HepG2 (cell line): ENCODE data around the gene DNAH9. TPM values are rescaled to one million over a fixed set of nuclear protein-coding genes. Genes with fewer than 3 reads are reported as not detected.

Experiments used
- ATAC-seq: fragments of 200-7000 bp; cut with Tn5 transposase; 3 replicates; pipeline ENCODE4 v1.9.1; 2020; ENCODE audit warnings: mild to moderate bottlenecking, moderate library complexity
- BruUV-seq: library from RNA; stranded (reverse); fragments of 400-500 nt; replicated peaks from 2 replicates; lab custom pipeline; 2021; lab: Mats Ljungman, UMichigan
- CTCF ChIA-PET: fragments of 300-600 bp; formaldehyde crosslinking; extraction: SDS; loops from one replicate; lab custom pipeline; 2021; ENCODE audit warnings: low total read pairs, inconsistent platforms, low intra/inter-chr PET ratio; lab: Yijun Ruan, JAX
- POLR2A ChIA-PET: fragments of 350-600 bp; sonication (Branson Sonifier 250); formaldehyde crosslinking; loops from one replicate; lab custom pipeline; 2020; ENCODE audit warnings: antibody characterized with exemption, inconsistent platforms; lab: Yijun Ruan, JAX
- DNase-seq: peaks from one replicate; pipeline ENCODE4 v3.0.0-alpha.2; 2015; ENCODE audit warnings: low spot score
- FAIRE-seq: peaks from 3 replicates; lab custom pipeline; 2011; peaks lifted over from hg19 to GRCh38; lab: Jason Lieb, UNC
- H2AFZ ChIP-seq: one replicate; pipeline ENCODE4 v1.6.1; 2011; ENCODE audit warnings: low read length, inconsistent platforms
- H3K27ac ChIP-seq: fragments of 300-600 bp; 3 replicates; pipeline ENCODE4 v1.8.0; 2011; ENCODE audit warnings: mixed run types, mild to moderate bottlenecking, mixed read lengths, low read length, inconsistent platforms; ENCODE audit not compliant: insufficient read depth; ENCODE audit errors: extremely low read length
- H3K27me3 ChIP-seq, 2 experiments: fragments of 200-600 bp in 1 of 2; 2 replicates in 1 of 2; 3 replicates in 1 of 2; pipeline versions ENCODE4 v1.6.0 to v1.8.0; 2011; ENCODE audit warnings: low read length in 2 of 2, mild to moderate bottlenecking in 2 of 2, moderate library complexity in 2 of 2, inconsistent platforms in 1 of 2; ENCODE audit not compliant: insufficient read depth in 2 of 2, control insufficient read depth in 1 of 2
- H3K36me3 ChIP-seq, 2 experiments: fragments of 200-600 bp in 1 of 2; replicated peaks in 1 of 2; 2 replicates in 1 of 2; 3 replicates in 1 of 2; pipeline versions ENCODE4 v1.5.1 to v1.8.0; 2011; ENCODE audit warnings: low read length in 2 of 2, inconsistent platforms in 1 of 2; ENCODE audit not compliant: insufficient read depth in 2 of 2, control insufficient read depth in 1 of 2
- H3K4me1 ChIP-seq: 2 replicates; pipeline ENCODE4 v1.5.1; 2012; ENCODE audit warnings: low read length, inconsistent platforms; ENCODE audit not compliant: insufficient read depth
- H3K4me2 ChIP-seq: 2 replicates; pipeline ENCODE4 v1.6.0; 2011; ENCODE audit warnings: low read depth, low read length, inconsistent platforms
- H3K4me3 ChIP-seq, 3 experiments: fragments of 200-600 bp in 1 of 3; sonication (generic), shearing (Covaris generic) in 1 of 3; replicated peaks in 1 of 3; 2 replicates each; pipeline ENCODE4 v1.5.1; 2011 to 2016; ENCODE audit warnings: low read length in 3 of 3, inconsistent platforms in 2 of 3, low read depth in 2 of 3, mild to moderate bottlenecking in 2 of 3, control low read depth in 1 of 3, mixed read lengths in 1 of 3; ENCODE audit not compliant: insufficient read depth in 1 of 3
- H3K79me2 ChIP-seq: one replicate; pipeline ENCODE4 v1.6.1; 2011; ENCODE audit warnings: low read length, inconsistent platforms; ENCODE audit not compliant: insufficient read depth
- H3K9ac ChIP-seq: 2 replicates; pipeline ENCODE4 v1.6.0; 2011; ENCODE audit warnings: mild to moderate bottlenecking, low read depth, low read length, inconsistent platforms; ENCODE audit not compliant: insufficient read depth
- H3K9me3 ChIP-seq: 2 replicates; pipeline ENCODE4 v1.5.1; 2012; ENCODE audit warnings: mild to moderate bottlenecking, low read length
- H4K20me1 ChIP-seq: 2 replicates; pipeline ENCODE4 v1.6.0; 2011; ENCODE audit warnings: inconsistent platforms, mild to moderate bottlenecking, low read length, moderate library complexity; ENCODE audit not compliant: insufficient read depth
- ARID4A ChIP-seq: sonication (generic); formaldehyde crosslinking; IDR thresholded peaks from 2 replicates; pipeline ENCODE4 v1.5.0; 2020; ENCODE audit warnings: mild to moderate bottlenecking, missing genetic modification reagents, borderline replicate concordance
- CBFB ChIP-seq: sonication (generic); formaldehyde crosslinking; IDR thresholded peaks from 2 replicates; pipeline ENCODE4 v1.4.0; 2020; ENCODE audit warnings: missing genetic modification reagents
- CHCHD3 ChIP-seq: sonication (generic); formaldehyde crosslinking; IDR thresholded peaks from 2 replicates; pipeline ENCODE4 v1.8.0; 2022; ENCODE audit warnings: mild to moderate bottlenecking, missing genetic modification reagents, moderate library complexity
- IRF2 ChIP-seq: IDR thresholded peaks from 2 replicates; pipeline ENCODE4 v1.6.1; 2018; ENCODE audit warnings: missing genetic modification reagents, missing compliant biosample characterization
- KMT2B ChIP-seq: IDR thresholded peaks from 2 replicates; pipeline ENCODE4 v1.6.1; 2016; ENCODE audit warnings: missing genetic modification reagents, missing compliant biosample characterization
- MLLT10 ChIP-seq: sonication (generic); formaldehyde crosslinking; IDR thresholded peaks from 2 replicates; pipeline ENCODE4 v1.4.0; 2020; ENCODE audit warnings: missing genetic modification reagents
- SMYD3 ChIP-seq: sonication (generic); formaldehyde crosslinking; IDR thresholded peaks from 2 replicates; pipeline ENCODE4 v1.8.1; 2023; ENCODE audit warnings: mild to moderate bottlenecking, missing genetic modification reagents
- YEATS2 ChIP-seq: sonication (generic); formaldehyde crosslinking; IDR thresholded peaks from 2 replicates; pipeline ENCODE4 v1.4.0; 2020; ENCODE audit warnings: missing genetic modification reagents, borderline replicate concordance
- ZBTB4 ChIP-seq: sonication (generic); formaldehyde crosslinking; IDR thresholded peaks from 2 replicates; pipeline ENCODE4 v1.4.0; 2020; ENCODE audit warnings: missing genetic modification reagents, mild to moderate bottlenecking, borderline replicate concordance
- ZBTB7A ChIP-seq: sonication (generic); formaldehyde crosslinking; IDR thresholded peaks from 2 replicates; pipeline ENCODE4 v1.8.0; 2022; ENCODE audit warnings: mild to moderate bottlenecking, missing genetic modification reagents
- ZFP36L2 ChIP-seq: sonication (generic); formaldehyde crosslinking; IDR thresholded peaks from 2 replicates; pipeline ENCODE4 v1.4.0; 2020; ENCODE audit warnings: missing genetic modification reagents
- ZNF563 ChIP-seq: sonication (generic); formaldehyde crosslinking; IDR thresholded peaks from 2 replicates; pipeline ENCODE4 v1.8.0; 2022; ENCODE audit warnings: mild to moderate bottlenecking, moderate library complexity, missing genetic modification reagents
- ZNF704 ChIP-seq: sonication (generic); formaldehyde crosslinking; IDR thresholded peaks from 2 replicates; pipeline ENCODE4 v1.8.1; 2023; ENCODE audit warnings: mild to moderate bottlenecking, inconsistent platforms, moderate library complexity, missing genetic modification reagents, borderline replicate concordance
- ZNF746 ChIP-seq: sonication (generic); formaldehyde crosslinking; IDR thresholded peaks from 2 replicates; pipeline ENCODE4 v1.8.0; 2022; ENCODE audit warnings: mild to moderate bottlenecking, missing genetic modification reagents
- WGBS: methylation state at CpG from one replicate; pipeline ENCODE4 v1.1.6; 2017; ENCODE audit warnings: low lambda C conversion rate; 5-methylcytosine and 5-hydroxymethylcytosine counted together
- in situ Hi-C: cut with HindIII; loops from 2 replicates; pipeline ENCODE4 v1.10.0; 2017; ENCODE audit warnings: low pct_unique_long_range_greater_than_20kb; ENCODE audit not compliant: extremely low pct_ligation_motif_present
- intact Hi-C: fragments of 100-400 bp; cut with micrococcal nuclease; formaldehyde crosslinking; loops from one replicate; pipeline ENCODE4 v1.10.0; 2022; ENCODE audit not compliant: unreplicated experiment
- polyA plus RNA-seq, 8 experiments: library from polyadenylated mRNA; depleted of rRNA in 3 of 8; stranded (reverse) in 7 of 8; unstranded in 1 of 8; fragments of >200 nt; fragmentation: Illumina TruSeq in 4 of 8; extraction: Trizol in 4 of 8; gene quantifications; 2 replicates each; pipeline versions ENCODE4 v1.2.1 to v1.2.3, GENCODE V29; 2011 to 2016; ENCODE audit warnings: low read depth in 4 of 8, missing spikeins in 1 of 8, mixed read lengths in 1 of 8; ENCODE audit not compliant: insufficient read depth in 1 of 8
- total RNA-seq, 5 experiments: library from RNA; depleted of rRNA; stranded (reverse); fragments of >200 nt; fragmentation: Illumina TruSeq; extraction: Trizol; gene quantifications; 2 replicates each; pipeline ENCODE4 v1.2.3, GENCODE V29; 2016; ENCODE audit warnings: low read depth in 1 of 5
- TF ChIP-seq, protein P1 (sequence below): sonication (generic); formaldehyde crosslinking; IDR thresholded peaks from 2 replicates; pipeline ENCODE4 v1.4.0; 2020; ENCODE audit warnings: mild to moderate bottlenecking, missing genetic modification reagents

The DNAH9 gene
- total and polyA plus RNA-seq, 2 of the 13 experiments (the other 11 are each of a cell fraction or from before 2014, with no cell fraction given): not detected

DNA sequence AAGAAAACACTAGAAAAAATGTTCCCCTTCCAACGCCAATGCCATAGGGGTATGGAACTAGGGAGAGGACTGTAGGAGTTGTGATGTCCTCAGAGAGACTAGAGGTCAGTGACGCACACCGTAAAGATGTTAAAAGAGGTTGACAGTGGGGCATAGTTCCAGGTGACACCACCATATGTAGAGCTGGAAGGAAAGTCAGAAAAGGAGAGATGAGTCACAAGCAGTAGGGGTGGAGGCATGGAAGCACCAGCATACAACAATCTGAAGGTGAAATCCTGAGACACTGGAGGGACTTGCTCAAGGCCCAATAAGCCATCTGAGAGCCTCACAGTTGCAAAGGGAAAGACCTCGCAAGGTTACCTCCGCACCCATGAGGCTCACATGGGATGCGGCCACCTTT is 323.0 kb downstream of the DNAH9 start:
- no peaks in the 10 kb centered on the region for H3K9me3 ChIP-seq
- H3K4me1 ChIP-seq: no peaks in the 10 kb centered on the region
- H3K27me3 ChIP-seq: no peaks in the 10 kb centered on the region; a peak in 1 of 5 replicates
- DNase-seq (no peak), FAIRE-seq (no peak), ATAC-seq (no peak)
- no peak overlapping the region for H3K27ac ChIP-seq
- no peaks in the 10 kb centered on the region for H3K79me2 ChIP-seq
- CTCF ChIA-PET: no interaction called here
- intact Hi-C loops (no loop called here), in situ Hi-C loops (no loop called here)
- H3K36me3 ChIP-seq: no peaks in the 10 kb centered on the region
- H4K20me1 ChIP-seq: no peaks in the 10 kb centered on the region
- 73% methylated on average over 6 of the region's 6 CpGs for WGBS
- H3K9ac ChIP-seq: no peak overlapping the region
- H2AFZ ChIP-seq: no peak overlapping the region
- H3K4me2 ChIP-seq: no peak overlapping the region
- H3K4me3 ChIP-seq: no peak overlapping the region
- POLR2A ChIA-PET: no interaction called here
- BruUV-seq: no TSS peak
- TF ChIP-seq ZBTB7A (CRISPR knock-in tag) (no peak), YEATS2 (no peak), ZNF746 (CRISPR knock-in tag) (no peak), SMYD3 (CRISPR knock-in tag) (no peak), CBFB (no peak), ZNF704 (no peak), KMT2B (no peak), ZFP36L2 (CRISPR knock-in tag) (no peak), ZNF563 (CRISPR knock-in tag) (no peak), ARID4A (no peak), CHCHD3 (CRISPR knock-in tag) (no peak), MLLT10 (CRISPR knock-in tag) (no peak), IRF2 (CRISPR knock-in tag) (no peak), ZBTB4 (CRISPR knock-in tag) (no peak)
- TF ChIP-seq, protein P1, sequence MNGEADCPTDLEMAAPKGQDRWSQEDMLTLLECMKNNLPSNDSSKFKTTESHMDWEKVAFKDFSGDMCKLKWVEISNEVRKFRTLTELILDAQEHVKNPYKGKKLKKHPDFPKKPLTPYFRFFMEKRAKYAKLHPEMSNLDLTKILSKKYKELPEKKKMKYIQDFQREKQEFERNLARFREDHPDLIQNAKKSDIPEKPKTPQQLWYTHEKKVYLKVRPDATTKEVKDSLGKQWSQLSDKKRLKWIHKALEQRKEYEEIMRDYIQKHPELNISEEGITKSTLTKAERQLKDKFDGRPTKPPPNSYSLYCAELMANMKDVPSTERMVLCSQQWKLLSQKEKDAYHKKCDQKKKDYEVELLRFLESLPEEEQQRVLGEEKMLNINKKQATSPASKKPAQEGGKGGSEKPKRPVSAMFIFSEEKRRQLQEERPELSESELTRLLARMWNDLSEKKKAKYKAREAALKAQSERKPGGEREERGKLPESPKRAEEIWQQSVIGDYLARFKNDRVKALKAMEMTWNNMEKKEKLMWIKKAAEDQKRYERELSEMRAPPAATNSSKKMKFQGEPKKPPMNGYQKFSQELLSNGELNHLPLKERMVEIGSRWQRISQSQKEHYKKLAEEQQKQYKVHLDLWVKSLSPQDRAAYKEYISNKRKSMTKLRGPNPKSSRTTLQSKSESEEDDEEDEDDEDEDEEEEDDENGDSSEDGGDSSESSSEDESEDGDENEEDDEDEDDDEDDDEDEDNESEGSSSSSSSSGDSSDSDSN (CRISPR knock-in tag): no peak
